NCI-H187 treated with DMSO at 0.1 percent for 48 hours (cell line): ENCODE results near the gene SEC61B.

ENCODE experiments used
- DNase-seq: peaks from one replicate; lab custom pipeline; 2025; lab: John Stamatoyannopoulos, UW

The SEC61B gene

GRCh38 chr9:99274495-99274894, 52.4 kb downstream of the SEC61B start:
- DNase-seq, result no peak
